HEK293T (cell line): ENCODE results near the gene CLEC16A.

Experiments used
- CTCF ChIA-PET: fragments of 350-600 bp; formaldehyde crosslinking; extraction: SDS; loops from one replicate; lab custom pipeline; 2021; ENCODE audit warnings: antibody characterized with exemption, inconsistent platforms; lab: Yijun Ruan, JAX
- POLR2A ChIA-PET: fragments of 350-600 bp; formaldehyde crosslinking; extraction: SDS; loops from one replicate; lab custom pipeline; 2020; ENCODE audit warnings: antibody characterized with exemption, inconsistent platforms; lab: Yijun Ruan, JAX
- DNase-seq: peaks from one replicate; pipeline ENCODE4 v3.0.0; 2012; ENCODE audit warnings: mixed read lengths; ENCODE audit errors: extremely low spot score
- ARNT ChIP-seq: fragments of 450-650 bp; IDR thresholded peaks from 2 replicates; pipeline ENCODE4 v1.6.1; 2017; ENCODE audit warnings: mild to moderate bottlenecking
- BHLHE40 ChIP-seq: fragments of 450-650 bp; IDR thresholded peaks from 2 replicates; pipeline ENCODE4 v1.6.1; 2016; ENCODE audit warnings: mild to moderate bottlenecking, moderate library complexity, borderline replicate concordance
- CTBP1 ChIP-seq: fragments of 450-650 bp; IDR thresholded peaks from 2 replicates; pipeline ENCODE4 v1.6.1; 2016; ENCODE audit warnings: borderline replicate concordance
- ELF4 ChIP-seq: fragments of 450-650 bp; IDR thresholded peaks from 2 replicates; pipeline ENCODE4 v1.6.1; 2017; ENCODE audit warnings: antibody characterized with exemption
- FOXA1 ChIP-seq: fragments of 450-650 bp; IDR thresholded peaks from 2 replicates; pipeline ENCODE4 v1.6.1; 2016; ENCODE audit warnings: mild to moderate bottlenecking
- FOXK2 ChIP-seq: fragments of 450-650 bp; IDR thresholded peaks from 2 replicates; pipeline ENCODE4 v1.6.1; 2016; ENCODE audit warnings: mild to moderate bottlenecking
- FOXM1 ChIP-seq: fragments of 450-650 bp; IDR thresholded peaks from 2 replicates; pipeline ENCODE4 v1.6.1; 2017; ENCODE audit warnings: mild to moderate bottlenecking, borderline replicate concordance
- HDGF ChIP-seq: fragments of 450-650 bp; IDR thresholded peaks from 2 replicates; pipeline ENCODE4 v1.6.1; 2017; ENCODE audit warnings: antibody characterized with exemption, borderline replicate concordance
- L3MBTL2 ChIP-seq: fragments of 450-650 bp; conservative IDR thresholded peaks from 2 replicates; pipeline ENCODE4 v1.6.1; 2016; ENCODE audit warnings: mild to moderate bottlenecking
- LEF1 ChIP-seq: fragments of 450-650 bp; IDR thresholded peaks from 2 replicates; pipeline ENCODE4 v1.6.1; 2017; ENCODE audit warnings: mild to moderate bottlenecking, borderline replicate concordance
- NFRKB ChIP-seq: fragments of 450-650 bp; IDR thresholded peaks from 2 replicates; pipeline ENCODE4 v1.6.1; 2016; ENCODE audit warnings: mild to moderate bottlenecking, moderate library complexity
- SP1 ChIP-seq: fragments of 450-650 bp; IDR thresholded peaks from 2 replicates; pipeline ENCODE4 v1.6.1; 2017
- SUZ12 ChIP-seq: fragments of 450-650 bp; IDR thresholded peaks from 2 replicates; pipeline ENCODE4 v1.6.1; 2016; ENCODE audit warnings: mild to moderate bottlenecking
- TARDBP ChIP-seq: fragments of 450-650 bp; IDR thresholded peaks from 2 replicates; pipeline ENCODE4 v1.6.1; 2016
- ZNF384 ChIP-seq: fragments of 450-650 bp; IDR thresholded peaks from 2 replicates; pipeline ENCODE4 v1.6.1; 2016
- TF ChIP-seq, protein P1 (sequence below): fragments of 450-650 bp; IDR thresholded peaks from 2 replicates; pipeline ENCODE4 v1.6.1; 2016

Gene CLEC16A

DNA sequence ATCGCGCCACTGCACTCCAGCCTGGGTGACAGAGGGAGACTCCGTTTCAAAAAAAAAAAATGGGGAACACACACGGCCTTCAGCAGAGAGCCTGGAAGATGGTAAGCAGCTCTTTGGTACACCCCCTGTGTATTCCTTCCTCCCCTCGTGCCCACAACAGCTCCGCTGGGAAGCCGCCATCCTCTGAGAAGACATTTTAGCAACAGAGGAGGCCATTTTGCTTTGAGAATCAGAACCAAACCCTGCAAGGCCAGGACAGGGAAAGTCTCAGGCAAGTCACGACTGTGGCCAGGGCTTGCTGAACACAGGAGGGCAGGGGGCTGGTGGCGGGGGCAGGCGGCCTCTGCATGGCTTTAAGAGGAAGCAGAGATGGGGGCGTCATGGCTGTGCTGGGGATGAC lies 265.9 kb downstream of the CLEC16A start:
- no peak for TF ChIP-seq FOXM1
- TF ChIP-seq ARNT: no peak
- no peak for TF ChIP-seq CTBP1
- no peak for TF ChIP-seq SP1
- DNase-seq: no peak
- POLR2A ChIA-PET: no interaction called here
- CTCF ChIA-PET: no interaction called here

DNA sequence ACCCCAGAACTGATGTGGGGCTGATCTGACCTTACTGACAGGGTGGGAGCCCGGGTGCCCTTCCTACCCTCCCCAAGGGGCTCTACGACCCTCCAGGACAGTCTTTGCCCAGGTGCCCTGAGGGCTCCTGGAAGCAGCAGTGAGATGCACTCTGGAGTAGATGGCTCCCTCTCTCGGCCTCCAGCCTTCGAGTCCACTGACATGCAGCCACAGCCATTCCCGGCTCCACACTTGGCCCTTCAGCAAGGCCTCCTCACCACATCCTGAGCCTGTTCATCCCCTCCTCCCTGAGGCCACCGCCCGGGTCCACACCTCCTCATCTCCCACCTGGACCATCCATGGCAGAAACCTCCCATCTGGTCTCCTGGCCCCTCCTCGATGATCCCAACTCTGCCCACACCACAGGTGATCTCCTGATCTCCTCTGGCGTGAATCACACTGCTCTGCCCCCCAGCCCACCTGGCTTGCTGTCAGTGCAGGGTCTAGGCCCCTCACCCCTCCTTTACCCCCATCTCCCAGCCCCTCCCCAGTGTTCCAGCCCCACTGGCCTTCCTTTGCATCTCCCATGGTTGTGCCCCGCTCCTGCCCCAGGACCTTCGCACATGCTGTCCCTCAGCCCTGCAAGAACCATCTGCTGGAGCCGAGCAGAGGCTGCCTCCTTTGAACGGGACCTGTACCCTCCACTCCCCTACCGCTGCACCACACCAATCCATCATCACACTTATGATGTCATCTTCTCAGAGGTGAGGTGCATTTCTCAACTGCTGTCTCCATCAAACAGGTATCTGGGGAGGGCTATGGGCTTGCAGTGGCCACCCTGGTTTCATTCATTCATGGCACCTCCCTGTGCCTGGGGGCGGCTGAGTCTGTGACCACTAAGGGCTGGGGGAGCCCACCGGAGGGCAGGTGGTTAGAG lies 267.0 kb downstream of the CLEC16A start:
- ChIA-PET POLR2A (interaction anchor here (1.3 kb wide), 1 partner anchor 45 kb away, joined by 4 read pairs; the partner anchor contains the start of gene SOCS1), CTCF (no interaction called here)
- TF ChIP-seq ARNT (no peak), NFRKB (no peak), FOXK2 (no peak), CTBP1 (no peak), ZNF384 (no peak), ELF4 (no peak), HDGF (no peak), LEF1 (no peak), SP1 (no peak), FOXM1 (no peak), FOXA1 (no peak), TARDBP (no peak), SUZ12 (no peak), L3MBTL2 (no peak), BHLHE40 (no peak)
- TF ChIP-seq, protein P1, sequence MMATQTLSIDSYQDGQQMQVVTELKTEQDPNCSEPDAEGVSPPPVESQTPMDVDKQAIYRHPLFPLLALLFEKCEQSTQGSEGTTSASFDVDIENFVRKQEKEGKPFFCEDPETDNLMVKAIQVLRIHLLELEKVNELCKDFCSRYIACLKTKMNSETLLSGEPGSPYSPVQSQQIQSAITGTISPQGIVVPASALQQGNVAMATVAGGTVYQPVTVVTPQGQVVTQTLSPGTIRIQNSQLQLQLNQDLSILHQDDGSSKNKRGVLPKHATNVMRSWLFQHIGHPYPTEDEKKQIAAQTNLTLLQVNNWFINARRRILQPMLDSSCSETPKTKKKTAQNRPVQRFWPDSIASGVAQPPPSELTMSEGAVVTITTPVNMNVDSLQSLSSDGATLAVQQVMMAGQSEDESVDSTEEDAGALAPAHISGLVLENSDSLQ: no peak
- DNase-seq: no peak

DNA sequence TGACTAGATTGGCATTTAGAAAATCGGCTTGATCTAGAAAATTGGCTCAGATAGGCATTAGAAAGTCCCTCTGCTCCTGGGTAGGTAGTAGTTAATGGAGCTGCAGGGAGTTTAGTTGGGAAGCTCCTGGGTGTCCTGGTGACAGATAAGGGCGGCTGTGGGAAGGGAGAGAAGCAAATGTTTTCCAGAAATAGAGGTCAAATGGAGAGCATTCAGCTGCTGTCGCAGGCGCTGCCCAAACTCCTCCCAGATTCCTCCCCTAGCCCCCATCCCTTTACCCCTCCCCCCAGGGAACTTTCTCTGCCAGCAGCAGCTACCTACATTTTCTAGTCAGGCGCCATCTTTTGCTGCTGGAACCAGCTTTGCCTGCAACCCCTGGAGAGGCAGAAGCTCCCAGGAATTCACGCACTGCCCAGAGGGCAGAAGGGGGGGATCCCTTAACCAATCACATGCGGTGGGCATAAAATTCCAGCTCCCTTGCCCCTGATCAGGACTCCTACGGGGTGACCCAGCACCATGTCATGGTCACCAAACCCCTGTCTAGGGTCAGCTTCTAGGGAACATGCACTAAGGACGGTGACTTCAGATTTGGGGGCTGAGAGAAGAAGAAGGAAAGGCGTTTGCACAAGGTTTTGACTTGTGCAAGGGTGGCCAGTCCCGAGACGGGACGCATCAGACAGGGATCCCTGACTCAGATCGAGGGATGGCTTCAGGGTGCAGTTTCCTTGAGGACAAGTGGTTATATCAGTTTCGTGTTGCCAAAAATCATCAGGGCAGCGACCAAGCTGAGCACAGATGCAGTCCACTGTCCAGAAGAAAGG lies 267.8 kb downstream of the CLEC16A start:
- ChIA-PET CTCF (no interaction called here), POLR2A (interaction anchor here (0.7 to 1.3 kb wide), 2 partner anchors 44 to 51 kb away, joined by 3 to 4 read pairs; partner anchors contain the start of gene SOCS1)
- no peak for TF ChIP-seq HDGF
- TF ChIP-seq L3MBTL2: no peak
- DNase-seq: no peak

DNA sequence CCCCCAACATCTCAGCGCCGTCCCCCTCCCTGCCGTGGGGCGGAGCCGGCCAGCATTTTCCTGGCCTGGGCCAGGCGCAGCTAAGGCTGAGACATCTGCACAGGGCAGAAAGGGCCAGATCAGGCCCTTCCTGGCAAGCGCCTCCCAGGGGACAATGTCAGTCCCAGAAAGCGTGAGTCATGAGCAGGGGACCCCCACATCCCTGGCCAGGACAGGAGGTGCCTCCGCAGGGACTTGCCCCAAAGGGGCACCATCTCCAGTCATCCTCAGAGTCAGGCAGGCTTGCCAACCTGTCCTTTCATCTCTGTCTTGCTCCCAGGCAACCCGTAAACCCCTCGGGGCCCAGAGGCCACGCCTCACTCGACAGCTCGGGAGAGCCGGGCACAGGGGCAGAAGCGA lies 268.4 kb downstream of the CLEC16A start:
- TF ChIP-seq CTBP1: no peak
- DNase-seq: no peak
- POLR2A ChIA-PET: interaction anchor here (0.7 to 1.3 kb wide), 2 partner anchors 43 to 52 kb away, joined by 3 to 4 read pairs; partner anchors contain the start of gene SOCS1
- CTCF ChIA-PET: no interaction called here

DNA sequence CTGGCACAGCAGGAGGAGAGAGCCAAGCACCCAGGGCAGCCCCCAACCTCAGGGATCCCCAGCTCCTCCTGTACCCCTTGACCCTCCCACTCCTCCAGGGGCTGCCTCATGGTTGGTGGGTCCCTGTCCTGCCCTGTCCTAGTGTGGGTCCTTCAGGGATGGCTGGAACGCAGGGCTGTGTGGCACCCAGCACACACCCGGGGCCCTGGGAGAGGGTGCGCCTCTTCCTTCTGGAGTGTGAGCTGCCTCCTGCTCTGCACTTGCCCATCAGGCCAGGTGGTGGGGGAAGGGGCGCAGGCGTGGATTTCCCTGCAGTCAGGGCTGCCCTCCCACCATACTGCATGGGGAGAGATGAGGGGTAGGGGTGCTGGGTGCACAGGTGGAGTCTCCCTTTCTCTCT lies 269.0 kb downstream of the CLEC16A start:
- TF ChIP-seq BHLHE40 (no peak), FOXA1 (no peak), HDGF (no peak), SP1 (no peak), L3MBTL2 (no peak), SUZ12 (no peak), ARNT (no peak)
- CTCF ChIA-PET: no interaction called here
- POLR2A ChIA-PET: no interaction called here
- no peak for DNase-seq

DNA sequence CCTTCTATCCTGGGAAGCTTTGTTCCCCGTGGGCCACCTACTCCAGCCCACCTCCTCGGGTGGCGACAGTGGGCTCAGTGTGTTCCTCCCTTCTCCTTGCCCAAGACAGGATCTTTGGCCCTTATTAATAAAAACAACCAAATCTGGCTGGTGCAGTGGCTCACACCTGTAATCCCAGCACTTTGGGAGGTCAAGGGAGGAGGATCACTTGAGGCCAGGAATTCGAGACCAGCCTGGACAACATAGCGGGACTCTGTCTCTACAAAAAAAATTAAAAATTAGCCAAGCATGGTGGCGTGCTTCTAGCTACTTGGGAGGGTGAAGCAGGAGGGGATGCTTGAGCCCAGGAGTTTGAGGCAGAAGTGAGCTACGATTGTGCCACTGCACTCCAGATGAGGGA lies 269.4 kb downstream of the CLEC16A start:
- no peak for DNase-seq
- CTCF ChIA-PET: no interaction called here
- TF ChIP-seq BHLHE40 (no peak), NFRKB (no peak), FOXM1 (no peak), ZNF384 (no peak), FOXA1 (no peak), SP1 (no peak), HDGF (no peak), ARNT (no peak), L3MBTL2 (no peak), CTBP1 (no peak), SUZ12 (no peak), FOXK2 (no peak)
- POLR2A ChIA-PET: no interaction called here

DNA sequence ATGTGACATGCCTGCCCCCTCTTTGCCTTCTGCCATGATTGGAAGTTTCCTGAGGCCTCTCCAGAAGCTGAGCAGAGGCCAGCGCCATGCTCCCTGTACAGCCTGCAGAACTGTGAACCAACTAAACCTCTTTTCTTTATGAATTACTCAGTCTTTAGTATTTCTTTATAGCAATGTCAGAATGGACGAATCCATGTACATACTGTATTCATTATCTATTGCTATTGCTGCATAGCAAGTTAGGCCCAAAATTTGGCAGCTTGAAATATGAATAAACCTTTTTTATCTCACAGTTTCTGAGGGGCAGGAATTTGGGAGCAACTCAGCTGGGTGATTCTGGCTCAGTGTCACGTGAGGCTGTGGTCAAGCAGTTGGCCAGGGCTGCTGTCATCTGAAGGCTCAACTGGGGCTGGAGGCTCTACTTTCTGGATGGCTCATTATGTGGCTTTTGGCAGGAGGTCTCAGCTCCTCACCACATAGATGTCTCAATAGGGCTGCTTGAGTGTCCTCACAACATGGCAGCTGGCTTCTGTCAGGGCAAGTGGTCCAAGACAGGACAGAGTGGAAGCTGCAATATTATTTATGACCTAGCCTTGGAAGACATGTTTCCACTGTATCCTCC lies 271.7 kb downstream of the CLEC16A start:
- no peak for DNase-seq
- TF ChIP-seq FOXK2 (no peak), ZNF384 (no peak), SUZ12 (no peak), TARDBP (no peak), NFRKB (no peak), LEF1 (no peak), ELF4 (no peak), FOXM1 (no peak), SP1 (no peak), BHLHE40 (no peak), HDGF (no peak), ARNT (no peak), FOXA1 (no peak)
- TF ChIP-seq, protein P1: no peak
- ChIA-PET POLR2A (no interaction called here), CTCF (no interaction called here)
